Esophagus squamous epithelium (tissue), 4 donors: ENCODE results near the gene GAS5.
"Not testable (repeated sequence)": the region's sequence is repeated elsewhere in the genome, so short reads cannot be mapped to it uniquely, and the experiment has no call there.

Experiments used
- POLR2A ChIP-seq, 4 donors: fragments of 450-650 bp; IDR thresholded peaks; one replicate each; pipeline ENCODE4 v1.6.1; 2017; ENCODE audit warnings: antibody characterized with exemption in 4 of 4, mild to moderate bottlenecking in 4 of 4, moderate library complexity in 3 of 4
- TF ChIP-seq, protein P1 (sequence below), 6 experiments: fragments of 450-650 bp in 4 of 6; fragments of 200-600 bp in 2 of 6; sonication (generic) in 2 of 6; IDR thresholded peaks; one replicate each; pipeline ENCODE4 v1.5.1; 2016 to 2019; ENCODE audit warnings: antibody characterized with exemption in 6 of 6, mild to moderate bottlenecking in 4 of 6, moderate library complexity in 4 of 6

DNA sequence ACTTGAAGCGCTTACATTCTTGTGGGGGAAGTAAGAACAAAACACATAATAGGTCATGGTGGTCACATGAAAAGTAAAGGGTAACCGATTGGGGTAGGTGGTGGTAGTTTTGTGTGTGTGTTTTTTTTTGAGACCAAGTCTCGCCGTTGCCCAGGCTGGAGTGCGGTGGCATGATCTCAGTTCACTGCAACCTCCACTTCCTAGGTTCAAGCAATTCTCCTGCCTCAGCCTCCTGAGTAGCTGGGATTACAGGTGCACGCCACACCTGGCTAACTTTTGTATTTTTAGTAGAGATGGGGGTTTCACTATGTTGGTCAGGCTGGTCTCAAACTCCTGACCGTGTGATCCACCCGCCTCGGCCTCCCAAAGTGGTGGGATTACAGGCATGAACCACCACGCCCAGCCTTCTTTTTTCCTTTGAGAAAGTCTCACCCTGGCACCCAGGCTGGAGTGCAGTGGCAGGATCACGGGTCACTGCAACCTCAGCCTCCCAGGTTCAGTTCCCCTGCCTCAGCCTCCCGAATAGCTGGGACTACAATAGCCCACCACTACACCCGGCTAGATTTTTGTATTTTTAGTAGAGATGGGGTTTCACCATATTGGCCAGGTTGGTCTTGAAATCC, 5.5 kb downstream of the GAS5 start:
- TF ChIP-seq, protein P1, sequence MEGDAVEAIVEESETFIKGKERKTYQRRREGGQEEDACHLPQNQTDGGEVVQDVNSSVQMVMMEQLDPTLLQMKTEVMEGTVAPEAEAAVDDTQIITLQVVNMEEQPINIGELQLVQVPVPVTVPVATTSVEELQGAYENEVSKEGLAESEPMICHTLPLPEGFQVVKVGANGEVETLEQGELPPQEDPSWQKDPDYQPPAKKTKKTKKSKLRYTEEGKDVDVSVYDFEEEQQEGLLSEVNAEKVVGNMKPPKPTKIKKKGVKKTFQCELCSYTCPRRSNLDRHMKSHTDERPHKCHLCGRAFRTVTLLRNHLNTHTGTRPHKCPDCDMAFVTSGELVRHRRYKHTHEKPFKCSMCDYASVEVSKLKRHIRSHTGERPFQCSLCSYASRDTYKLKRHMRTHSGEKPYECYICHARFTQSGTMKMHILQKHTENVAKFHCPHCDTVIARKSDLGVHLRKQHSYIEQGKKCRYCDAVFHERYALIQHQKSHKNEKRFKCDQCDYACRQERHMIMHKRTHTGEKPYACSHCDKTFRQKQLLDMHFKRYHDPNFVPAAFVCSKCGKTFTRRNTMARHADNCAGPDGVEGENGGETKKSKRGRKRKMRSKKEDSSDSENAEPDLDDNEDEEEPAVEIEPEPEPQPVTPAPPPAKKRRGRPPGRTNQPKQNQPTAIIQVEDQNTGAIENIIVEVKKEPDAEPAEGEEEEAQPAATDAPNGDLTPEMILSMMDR (IDR thresholded peaks at IDR 0.05), result not testable (repeated sequence)
- not testable (repeated sequence) for TF ChIP-seq POLR2A (IDR thresholded peaks at IDR 0.05)
